Common myeloid progenitor, CD34-positive (primary cell): ENCODE results near the gene ITPKB.
A peak's percentile ranks its signal among the peaks of the same experiment; 100 is the strongest.

Source experiments
- CTCF ChIA-PET: fragments of 350-600 bp; sonication (Branson Sonifier 250); formaldehyde crosslinking; loops from one replicate; lab custom pipeline; 2021; ENCODE audit warnings: antibody characterized with exemption; lab: Charles Lee
- POLR2A ChIA-PET: fragments of 350-600 bp; sonication (Branson Sonifier 250); formaldehyde crosslinking; loops from one replicate; lab custom pipeline; 2021; ENCODE audit warnings: antibody characterized with exemption; lab: Charles Lee
- DNase-seq, 3 donors: peaks; one replicate each; pipeline versions ENCODE4 v3.0.0 to v3.0.0-alpha.2; 2013
- H3K27ac ChIP-seq, 2 experiments: 1 replicate in 1 of 2; 2 replicates in 1 of 2; pipeline ENCODE4 v1.7.0; 2013; ENCODE audit warnings: inconsistent platforms in 2 of 2, low read length in 2 of 2, mild to moderate bottlenecking in 2 of 2, low read depth in 1 of 2, moderate library complexity in 1 of 2; ENCODE audit not compliant: severe bottlenecking in 2 of 2, insufficient read depth in 1 of 2, poor library complexity in 1 of 2
- H3K27me3 ChIP-seq, 5 experiments: replicated peaks in 2 of 5; 1 replicate in 3 of 5; 2 replicates in 2 of 5; pipeline versions ENCODE4 v1.6.1 to v1.7.0; 2013; ENCODE audit warnings: low read length in 4 of 5, mild to moderate bottlenecking in 2 of 5, moderate library complexity in 2 of 5, inconsistent platforms in 1 of 5; ENCODE audit not compliant: insufficient read depth in 5 of 5, control insufficient read depth in 4 of 5
- H3K36me3 ChIP-seq, 4 experiments: 1 replicate in 2 of 4; 2 replicates in 2 of 4; pipeline versions ENCODE4 v1.6.1 to v1.7.0; 2013; ENCODE audit warnings: low read length in 3 of 4, control low read depth in 1 of 4, mild to moderate bottlenecking in 1 of 4; ENCODE audit not compliant: control insufficient read depth in 4 of 4, insufficient read depth in 4 of 4
- H3K4me1 ChIP-seq, 4 experiments: 1 replicate in 3 of 4; 2 replicates in 1 of 4; pipeline versions ENCODE4 v1.6.1 to v1.7.1; 2013; ENCODE audit warnings: low read length in 3 of 4, mild to moderate bottlenecking in 3 of 4, control low read depth in 1 of 4, inconsistent platforms in 1 of 4, moderate library complexity in 1 of 4; ENCODE audit not compliant: control insufficient read depth in 4 of 4, insufficient read depth in 4 of 4; ENCODE audit errors: control extremely low read depth in 1 of 4
- H3K4me3 ChIP-seq, 7 experiments: 1 replicate in 4 of 7; 2 replicates in 3 of 7; pipeline versions ENCODE4 v1.5.1 to v1.7.0; 2013; ENCODE audit warnings: mild to moderate bottlenecking in 7 of 7, low read length in 6 of 7, moderate library complexity in 6 of 7, inconsistent platforms in 2 of 7, low read depth in 2 of 7, control low read depth in 1 of 7; ENCODE audit not compliant: insufficient read depth in 4 of 7, control insufficient read depth in 1 of 7; ENCODE audit errors: extremely low read depth in 1 of 7
- H3K9me3 ChIP-seq, 5 experiments: 1 replicate in 4 of 5; 2 replicates in 1 of 5; pipeline versions ENCODE4 v1.6.1 to v1.7.1; 2013; ENCODE audit warnings: low read length in 4 of 5, mild to moderate bottlenecking in 2 of 5, inconsistent platforms in 1 of 5, low read depth in 1 of 5, moderate library complexity in 1 of 5; ENCODE audit not compliant: control insufficient read depth in 4 of 5, insufficient read depth in 2 of 5; ENCODE audit errors: control extremely low read depth in 1 of 5
- WGBS: methylation state at CpG from one replicate; pipeline ENCODE4 v1.1.5; 2013; ENCODE audit not compliant: insufficient coverage; 5-methylcytosine and 5-hydroxymethylcytosine counted together

ITPKB gene

DNA sequence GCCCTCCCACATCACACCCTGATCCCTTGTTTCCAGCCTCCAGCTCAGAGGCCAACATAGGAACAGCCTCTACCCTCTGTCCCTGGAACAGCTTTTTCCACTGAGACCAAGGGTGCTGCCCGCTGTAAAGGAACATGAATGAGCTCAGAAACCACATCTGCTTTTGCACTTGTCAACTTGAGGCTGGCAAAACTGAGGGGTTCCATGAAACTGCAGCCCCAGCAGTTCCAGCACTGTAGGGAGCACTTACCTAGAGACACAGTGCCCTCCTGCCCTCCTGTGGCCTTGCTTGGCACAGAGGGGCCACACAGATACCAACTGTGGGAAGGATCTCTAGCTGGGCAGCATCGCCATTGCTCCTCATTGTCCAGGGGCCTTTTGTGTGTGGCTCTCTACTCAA is 51.7 kb downstream of the ITPKB start:
- H3K36me3 ChIP-seq: peaks cover 0 to 11% (median 1%) of the 10 kb centered on the region in 4 experiments
- no peaks in the 10 kb centered on the region for H3K9me3 ChIP-seq
- no peak overlapping the region for H3K4me3 ChIP-seq
- WGBS: 33% methylated on average over 2 of the region's 2 CpGs
- CTCF ChIA-PET: interaction anchor here (0.7 to 14.6 kb wide), 26 partner anchors 9 to 141 kb away, joined by 3 to 213 read pairs (median 10); no protein-coding TSS in a partner anchor
- POLR2A ChIA-PET: no interaction called here
- H3K4me1 ChIP-seq: peaks cover 14 to 56% (median 36%) of the 10 kb centered on the region in 4 experiments
- no peak overlapping the region for H3K27ac ChIP-seq
- no peaks in the 10 kb centered on the region for H3K27me3 ChIP-seq
- DNase-seq: peak; percentile 78 to 88 (median 88)

DNA sequence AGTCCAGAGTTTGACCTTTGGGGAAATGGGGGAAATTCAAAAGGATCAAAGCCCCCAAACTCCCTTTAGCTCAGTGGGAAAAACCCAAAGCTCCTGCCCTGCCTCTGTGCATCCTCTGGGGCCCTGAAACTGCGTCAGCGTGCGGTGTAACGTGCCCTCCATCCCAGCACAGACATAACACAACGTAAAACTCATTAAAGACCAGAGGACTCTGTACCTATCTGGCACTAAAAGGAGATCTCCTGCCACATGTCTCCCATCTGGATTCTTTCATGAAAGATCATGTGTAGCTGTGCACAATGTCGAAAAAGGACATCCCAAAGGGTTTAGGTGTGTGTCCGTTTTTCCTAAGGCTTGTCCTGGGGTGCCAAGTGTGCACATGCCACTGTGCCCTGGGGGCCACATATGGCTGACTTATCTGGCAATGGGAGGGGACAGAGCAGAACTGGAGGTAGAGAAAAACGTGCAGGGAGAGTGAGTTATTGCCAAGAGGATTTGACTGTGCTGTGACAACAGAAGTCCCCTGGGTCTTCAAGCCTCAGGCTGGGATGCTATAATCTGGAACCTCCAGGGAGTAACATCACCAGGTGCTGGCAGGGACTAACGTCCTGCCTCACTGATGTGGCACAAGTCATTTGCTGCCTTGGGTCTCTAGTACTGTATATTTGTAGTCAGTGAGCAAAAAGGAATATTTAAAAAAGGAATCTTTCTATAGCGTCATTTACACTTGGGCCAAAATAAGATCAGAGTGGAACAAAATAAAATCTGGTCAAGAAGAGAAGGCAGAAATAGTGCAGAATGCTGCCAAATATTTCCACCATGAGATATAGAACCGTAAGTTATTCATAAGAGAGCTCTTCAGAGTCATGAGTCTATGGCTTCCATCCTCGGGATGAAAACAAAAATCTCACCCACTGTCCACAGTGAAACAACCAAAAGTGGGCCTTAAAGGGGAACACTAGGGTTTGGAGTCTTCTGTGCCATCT is 52.3 kb downstream of the ITPKB start:
- no peak for DNase-seq
- CTCF ChIA-PET: interaction anchor here (0.7 to 14.6 kb wide), 25 partner anchors 10 to 142 kb away, joined by 3 to 213 read pairs (median 10); no protein-coding TSS in a partner anchor
- 93% methylated on average over 10 of the region's 12 CpGs for WGBS
- POLR2A ChIA-PET: no interaction called here
- Histone ChIP-seq H3K36me3 (peaks cover 0 to 11% (median 1%) of the 10 kb centered on the region in 4 experiments), H3K4me1 (peaks cover 11 to 49% (median 32%) of the 10 kb centered on the region in 4 experiments), H3K27ac (no peak overlapping the region), H3K4me3 (no peak overlapping the region), H3K27me3 (no peaks in the 10 kb centered on the region), H3K9me3 (no peaks in the 10 kb centered on the region)

DNA sequence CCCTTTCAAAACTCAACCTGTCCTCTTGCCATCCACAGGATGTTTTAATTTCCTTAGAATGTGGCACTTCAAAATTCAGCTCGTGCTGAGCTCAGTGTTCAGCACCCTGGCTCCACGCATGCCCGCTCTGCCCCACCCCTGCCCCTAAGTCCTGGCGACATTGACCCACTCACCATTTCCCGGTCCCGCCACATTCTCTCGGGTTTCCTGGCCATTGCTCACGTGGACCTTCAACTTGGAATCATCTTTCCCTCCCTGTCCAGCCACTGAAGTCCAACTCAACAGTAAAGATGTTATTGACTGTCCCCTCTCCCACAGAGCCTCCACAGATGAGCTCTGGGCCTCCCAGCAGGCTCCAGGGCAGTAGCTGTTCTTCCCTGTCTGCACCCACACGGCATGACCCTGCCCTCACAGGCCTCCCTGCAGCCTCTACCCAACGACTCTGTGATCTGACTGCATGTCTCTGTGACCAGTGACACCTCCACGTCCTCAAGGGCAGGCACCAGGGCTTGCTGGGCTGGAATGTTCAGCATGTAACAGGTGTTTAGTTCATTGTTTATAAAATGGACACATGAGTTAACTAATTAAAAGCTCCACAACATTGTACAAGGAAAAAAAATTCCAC is 53.8 kb downstream of the ITPKB start:
- Histone ChIP-seq H3K4me1 (peaks cover 3 to 44% (median 25%) of the 10 kb centered on the region in 4 experiments), H3K9me3 (no peaks in the 10 kb centered on the region), H3K36me3 (peaks cover 0 to 11% (median 1%) of the 10 kb centered on the region in 4 experiments), H3K4me3 (no peak overlapping the region), H3K27me3 (no peaks in the 10 kb centered on the region), H3K27ac (no peak overlapping the region)
- 94% methylated on average over 8 of the region's 11 CpGs for WGBS
- ChIA-PET POLR2A (interaction anchor here (0.6 kb wide), 1 partner anchor 12 kb away, joined by 3 read pairs; no protein-coding TSS in a partner anchor), CTCF (interaction anchor here (0.5 to 14.6 kb wide), 11 partner anchors 11 to 537 kb away, joined by 3 to 213 read pairs (median 4); no protein-coding TSS in a partner anchor)
- DNase-seq: no peak

DNA sequence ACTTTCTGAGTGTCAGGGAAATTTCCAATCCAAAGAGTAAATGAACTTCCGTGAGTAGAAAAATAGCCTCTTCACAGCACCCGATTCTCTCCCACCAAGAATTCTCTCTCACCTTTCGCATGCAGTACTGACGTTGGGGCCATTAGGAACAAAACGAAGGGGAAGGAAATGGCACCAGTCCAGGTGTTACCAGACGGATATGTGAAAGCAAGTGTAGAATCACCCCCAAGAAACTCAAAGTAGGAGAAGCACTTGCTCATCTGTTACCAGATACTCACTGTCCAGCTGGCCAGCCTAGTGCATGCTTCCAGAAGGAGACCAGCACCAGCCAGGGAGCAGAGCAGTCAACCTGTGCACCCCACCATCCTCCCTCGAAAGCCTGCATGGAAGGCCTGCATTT is 55.1 kb downstream of the ITPKB start:
- Histone ChIP-seq H3K9me3 (no peaks in the 10 kb centered on the region), H3K4me3 (no peak overlapping the region), H3K27me3 (no peaks in the 10 kb centered on the region), H3K4me1 (peaks cover 8 to 50% (median 35%) of the 10 kb centered on the region in 4 experiments), H3K36me3 (peaks cover 0 to 11% (median 1%) of the 10 kb centered on the region in 4 experiments), H3K27ac (no peak overlapping the region)
- DNase-seq: no peak
- WGBS: 75% methylated on average over 5 of the region's 7 CpGs
- ChIA-PET CTCF (interaction anchor here (1.4 to 14.6 kb wide), 4 partner anchors 16 to 49 kb away, joined by 5 to 213 read pairs (median 45); no protein-coding TSS in a partner anchor), POLR2A (no interaction called here)

DNA sequence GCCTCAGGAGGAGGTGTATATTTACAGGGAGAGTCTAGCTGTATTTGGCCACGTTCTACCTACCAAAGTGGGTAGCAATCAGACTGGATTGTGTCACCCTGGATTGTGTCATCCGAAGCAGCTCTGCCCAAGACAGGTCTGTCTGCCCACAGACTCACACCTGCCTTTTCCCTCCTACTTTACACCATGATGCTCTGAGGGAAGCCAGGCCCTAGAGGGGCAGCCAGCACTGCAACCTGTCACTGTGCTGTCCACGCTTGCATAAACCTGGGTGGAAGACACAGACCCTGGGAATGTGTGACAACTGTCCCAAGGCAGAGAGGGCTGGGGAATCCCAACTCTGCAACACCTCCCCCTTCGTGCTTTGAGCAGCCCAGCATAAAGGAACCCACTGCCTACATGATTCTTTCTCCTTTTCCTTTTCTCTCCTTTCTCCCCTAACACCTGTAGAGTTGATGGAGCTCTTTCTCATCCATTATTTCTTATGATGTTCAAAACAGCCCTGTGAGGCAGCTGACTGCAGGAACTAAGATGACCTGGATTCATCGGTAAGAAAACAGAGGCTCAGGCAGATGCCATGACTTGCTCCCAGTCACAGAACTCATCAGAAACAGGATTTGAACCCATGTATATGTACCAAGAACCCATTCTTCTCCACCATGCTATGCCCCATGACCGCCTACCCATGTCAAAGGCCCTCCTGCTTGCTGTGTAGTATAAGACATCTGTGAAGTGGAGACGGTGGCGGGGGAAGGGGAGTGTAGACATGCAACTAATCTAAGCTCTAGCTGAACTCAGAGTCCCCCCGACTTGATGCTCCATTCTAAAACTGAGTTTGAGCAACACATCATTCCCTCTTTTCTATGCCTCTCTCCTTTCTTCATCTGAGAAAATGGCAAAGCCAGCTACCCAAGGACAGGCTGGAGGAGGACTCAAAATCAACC is 55.9 kb downstream of the ITPKB start:
- peaks cover 16 to 52% (median 36%) of the 10 kb centered on the region in 4 experiments for H3K4me1 ChIP-seq
- CTCF ChIA-PET: interaction anchor here (1.2 to 14.6 kb wide), 9 partner anchors 9 to 49 kb away, joined by 3 to 213 read pairs (median 6); no protein-coding TSS in a partner anchor
- no peak overlapping the region for H3K27ac ChIP-seq
- DNase-seq: no peak
- POLR2A ChIA-PET: interaction anchor here (0.6 to 1.2 kb wide), 2 partner anchors 23 to 46 kb away, joined by 3 to 4 read pairs; no protein-coding TSS in a partner anchor
- no peaks in the 10 kb centered on the region for H3K27me3 ChIP-seq
- peaks cover 0 to 11% (median 1%) of the 10 kb centered on the region in 4 experiments for H3K36me3 ChIP-seq
- 100% methylated on average over 5 of the region's 9 CpGs for WGBS
- no peak overlapping the region for H3K4me3 ChIP-seq
- no peaks in the 10 kb centered on the region for H3K9me3 ChIP-seq
